ENCODE results near the gene IQSEC2. TPM values are rescaled to one million over a fixed set of nuclear protein-coding genes. Genes with fewer than 3 reads are reported as not detected.

Gene IQSEC2
- total and polyA plus RNA-seq, 10 donors = 5.2 to 15.7 (median 8.5) TPM

- intact Hi-C loops (cut with DNase I; ENCODE audit: low total_unique reads) = no loop called here
These were observed 31.9 kb downstream of the IQSEC2 start for GRCh38 chrX:53249408-53250042.

GRCh38 chrX:53247928-53248327 lies 33.5 kb downstream of the IQSEC2 start:
- no peaks in the 10 kb centered on the region for H3K9me3 ChIP-seq
- H3K27ac ChIP-seq = no peak overlapping the region
- 74 to 98% (median 94%) methylated on average over 3 to 10 of the region's 10 CpGs for WGBS, 5 donors
- H3K4me3 ChIP-seq = no peak overlapping the region
- TF ChIP-seq POLR2A (IDR thresholded peaks at IDR 0.05) = no peak
- no peak for TF ChIP-seq POLR2AphosphoS5 (IDR thresholded peaks at IDR 0.05)
- no peak for TF ChIP-seq CTCF (IDR thresholded peaks at IDR 0.05 in 8 of 11, conservative IDR thresholded peaks at IDR 0.05 in 3 of 11)
- peak; percentile 41 for DNase-seq
- intact Hi-C loops (cut with DNase I; ENCODE audit: low total_unique reads) = no loop called here
- peaks cover 0 to 4% (median 0%) of the 10 kb centered on the region in 6 donors for H3K36me3 ChIP-seq
- H3K27me3 ChIP-seq (replicated peaks in 1 of 7) = peaks cover 0 to 9% (median 0%) of the 10 kb centered on the region in 7 donors
- H3K4me1 ChIP-seq = no peaks in the 10 kb centered on the region

More at GRCh38 chrX:53249408-53250042, 31.9 kb downstream of the IQSEC2 start:
- Histone ChIP-seq H3K9me3 (no peaks in the 10 kb centered on the region), H3K36me3 (no peaks in the 10 kb centered on the region), H3K27me3 (replicated peaks in 1 of 7) (peaks cover 0 to 9% (median 0%) of the 10 kb centered on the region in 7 donors), H3K27ac (no peak overlapping the region), H3K4me1 (no peaks in the 10 kb centered on the region), H3K4me3 (no peak overlapping the region)
- WGBS, 5 donors = 75 to 100% (median 95%) methylated on average over 1 of the region's 1 CpG; no CpG with 5 or more reads in 1 of the 5 donors
- TF ChIP-seq CTCF (IDR thresholded peaks at IDR 0.05 in 8 of 11, conservative IDR thresholded peaks at IDR 0.05 in 3 of 11) = no peak
- TF ChIP-seq POLR2AphosphoS5 (IDR thresholded peaks at IDR 0.05) = no peak
- no peak for TF ChIP-seq POLR2A (IDR thresholded peaks at IDR 0.05)
- peak; percentile 50 for DNase-seq

GRCh38 chrX:53246231-53246630 lies 35.2 kb downstream of the IQSEC2 start:
- H3K4me1 ChIP-seq = no peaks in the 10 kb centered on the region
- no peak overlapping the region for H3K27ac ChIP-seq
- WGBS, 5 donors = 73 to 100% (median 90%) methylated on average over 2 of the region's 2 CpGs
- peaks cover 0 to 9% (median 0%) of the 10 kb centered on the region in 7 donors for H3K27me3 ChIP-seq (replicated peaks in 1 of 7)
- no peaks in the 10 kb centered on the region for H3K9me3 ChIP-seq
- no peak for DNase-seq
- TF ChIP-seq CTCF (IDR thresholded peaks at IDR 0.05 in 8 of 11, conservative IDR thresholded peaks at IDR 0.05 in 3 of 11) (no peak), POLR2AphosphoS5 (IDR thresholded peaks at IDR 0.05) (no peak), POLR2A (IDR thresholded peaks at IDR 0.05) (no peak)
- intact Hi-C loops (cut with DNase I; ENCODE audit: low total_unique reads) = no loop called here
- H3K36me3 ChIP-seq = peaks cover 0 to 4% (median 0%) of the 10 kb centered on the region in 6 donors
- no peak overlapping the region for H3K4me3 ChIP-seq

- DNase-seq = no peak
- intact Hi-C loops (cut with DNase I; ENCODE audit: low total_unique reads) = no loop called here
These were observed 36.8 kb downstream of the IQSEC2 start for GRCh38 chrX:53244610-53245009.

More at GRCh38 chrX:53244610-53245009, 36.8 kb downstream of the IQSEC2 start:
- Histone ChIP-seq H3K27me3 (replicated peaks in 1 of 7) (peaks cover 0 to 9% (median 0%) of the 10 kb centered on the region in 7 donors), H3K9me3 (no peaks in the 10 kb centered on the region), H3K4me3 (no peak overlapping the region), H3K36me3 (peaks cover 0 to 4% (median 0%) of the 10 kb centered on the region in 6 donors), H3K4me1 (no peaks in the 10 kb centered on the region), H3K27ac (no peak overlapping the region)
- TF ChIP-seq CTCF (IDR thresholded peaks at IDR 0.05 in 8 of 11, conservative IDR thresholded peaks at IDR 0.05 in 3 of 11) (peak in 2 of 11 experiments; percentile 11 to 22), POLR2A (IDR thresholded peaks at IDR 0.05) (no peak)
- WGBS, 5 donors = 33 to 57% (median 52%) methylated on average over 1 of the region's 1 CpG
